GM19025 (cell line): ENCODE measurements around the gene CDC5L.
"Not testable (repeated sequence)": the region's sequence is repeated elsewhere in the genome, so short reads cannot be mapped to it uniquely, and the experiment has no call there.

ENCODE experiments used
- ATAC-seq: cut with Tn5 transposase; IDR thresholded peaks from one replicate; pipeline ENCODE4 v1.9.1; 2021; ENCODE audit warnings: mild to moderate bottlenecking, low read depth, moderate library complexity; ENCODE audit not compliant: unreplicated experiment

CDC5L gene

DNA sequence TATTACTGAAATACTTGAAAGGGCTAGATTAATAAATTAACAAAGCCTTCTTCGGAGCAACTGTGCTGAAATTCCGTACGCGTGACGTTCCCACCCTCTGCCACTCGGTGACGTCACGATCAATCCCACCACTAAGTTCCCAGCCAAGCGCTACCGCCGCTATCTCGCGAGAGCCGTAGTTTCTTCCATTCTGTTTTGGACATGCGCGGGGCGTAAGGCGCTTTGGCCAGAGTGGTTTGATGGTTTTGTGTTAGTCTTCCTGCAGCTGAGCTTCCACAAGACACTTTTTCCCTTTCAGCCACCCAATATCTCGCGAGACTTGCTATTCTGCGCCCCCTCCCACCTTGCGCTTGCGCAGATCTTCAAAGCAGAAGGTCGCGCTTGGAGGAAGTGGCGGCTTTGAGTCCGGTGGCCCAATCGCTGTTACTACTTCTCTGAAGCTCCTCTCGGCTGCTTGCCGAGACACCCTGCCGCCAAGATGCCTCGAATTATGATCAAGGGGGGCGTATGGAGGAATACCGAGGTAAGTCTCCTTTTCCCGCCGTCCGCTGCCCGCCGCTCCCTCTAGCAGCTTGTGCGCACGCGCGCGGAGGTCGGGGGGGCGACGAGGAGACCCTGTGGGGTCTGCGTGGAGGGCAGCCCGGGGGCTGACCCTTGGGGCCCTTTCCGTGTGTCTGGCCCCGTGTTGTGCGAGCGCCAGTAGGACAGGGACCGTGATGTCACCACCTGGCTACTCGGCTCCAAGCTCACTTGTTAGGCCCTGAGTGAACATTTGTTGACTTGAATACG lies at the start of gene CDC5L:
Gene CDC5L, plus strand, starts transcription at position 361 of the 789 bp plus-strand sequence. Its CDS starts 118 bp downstream, at position 479.
- ATAC-seq: peak; percentile 88

DNA sequence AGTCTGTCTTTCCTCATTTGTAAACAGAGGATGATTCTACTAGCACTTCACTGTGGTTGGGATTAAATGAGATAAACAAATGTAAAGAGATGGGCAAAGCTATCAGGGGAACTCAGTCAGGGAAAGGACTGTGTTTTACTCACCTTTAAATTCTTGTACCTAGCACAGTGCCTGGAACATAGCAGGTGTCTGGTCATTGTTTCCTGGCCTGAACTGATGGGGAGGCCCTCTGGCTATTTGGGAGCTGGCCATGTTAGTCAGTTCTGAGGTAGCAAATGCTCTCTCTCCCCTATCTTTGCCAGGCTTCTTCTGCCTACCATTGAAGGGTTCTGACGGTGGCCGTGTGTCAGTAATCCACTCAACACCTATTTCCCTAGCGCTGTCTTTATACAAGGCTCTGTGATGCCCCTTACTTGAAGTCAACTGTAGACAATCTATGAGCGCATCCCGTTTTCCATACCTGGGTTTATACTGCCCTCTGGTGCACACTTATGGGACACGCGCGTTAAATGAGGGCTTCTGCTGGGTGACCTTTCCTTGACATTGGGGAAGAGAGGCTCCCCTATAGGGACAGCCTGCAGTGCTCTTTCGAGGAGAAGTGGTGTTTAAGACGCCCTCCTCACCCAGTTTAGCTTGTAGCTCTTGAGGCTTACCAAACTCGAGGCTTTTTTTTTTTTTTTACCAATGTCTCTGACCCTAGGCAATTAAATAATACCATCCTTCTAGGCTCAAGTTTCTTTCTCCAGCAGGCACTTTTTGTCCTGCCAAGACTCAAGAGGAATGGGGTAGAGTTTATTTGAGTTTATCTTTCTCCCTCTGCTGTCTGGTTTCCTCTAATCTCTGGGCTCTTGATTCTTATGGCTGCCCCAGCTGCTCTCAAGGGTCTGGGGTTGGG lies 49.0 kb upstream of the CDC5L start:
- ATAC-seq: no peak

DNA sequence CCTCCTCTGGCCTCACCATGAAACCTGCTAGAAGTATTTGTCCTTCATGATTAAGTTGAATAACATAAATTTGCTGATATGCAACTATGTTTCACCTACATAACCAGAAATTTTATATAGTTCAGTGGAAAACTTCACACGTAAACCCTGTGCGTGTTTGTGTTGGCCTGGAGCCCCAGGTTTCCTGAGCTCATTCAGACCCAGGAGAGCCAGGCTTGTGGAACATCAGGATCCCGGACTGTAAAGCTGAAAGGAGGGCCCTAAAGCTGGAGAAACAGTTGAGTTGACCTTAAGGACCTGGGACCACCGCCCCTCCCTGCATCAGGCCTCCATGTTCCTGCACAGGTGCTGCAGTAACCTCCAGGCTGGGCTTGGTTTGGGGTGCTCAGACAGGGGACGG lies 48.2 kb upstream of the CDC5L start:
- no peak for ATAC-seq

DNA sequence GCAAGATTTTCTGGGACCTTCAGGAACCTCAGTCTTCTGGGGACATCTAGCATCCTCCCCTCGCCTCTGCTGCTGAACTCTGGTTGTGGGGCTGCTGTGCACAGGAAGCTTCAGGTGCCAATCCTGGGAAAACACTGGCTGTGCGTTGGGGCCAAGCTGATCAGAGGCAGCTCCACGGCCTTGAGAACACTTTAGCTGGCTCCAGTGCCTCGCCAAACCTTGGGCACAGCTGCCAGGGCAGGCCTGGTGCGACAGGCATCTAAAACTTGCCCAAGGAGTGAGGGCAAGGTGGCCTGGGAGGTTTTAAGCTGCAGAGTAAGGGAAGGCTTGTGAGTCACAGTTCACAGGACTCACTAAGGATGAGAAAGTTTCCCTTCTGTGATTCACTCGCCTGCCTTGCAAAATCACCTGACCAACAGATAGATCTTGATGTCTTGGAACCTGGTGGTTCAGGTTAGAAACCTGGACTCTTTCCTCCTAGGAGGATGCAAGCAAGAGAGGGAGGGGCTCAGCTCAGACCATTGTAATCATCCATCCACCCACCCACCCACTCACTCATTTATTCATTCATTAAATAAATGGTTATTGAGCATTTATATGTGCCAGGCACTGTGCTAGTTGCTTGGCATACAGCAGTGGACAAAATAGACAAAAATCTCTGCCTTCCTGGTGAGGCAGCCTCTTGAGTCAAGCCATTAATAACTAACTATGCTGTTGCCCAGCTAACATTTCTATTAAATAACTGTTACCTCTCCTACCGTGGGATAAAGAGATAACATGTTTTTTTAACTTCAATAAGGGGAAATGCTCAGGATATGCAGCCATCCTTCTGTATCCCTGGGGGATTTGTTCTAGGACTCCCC lies 47.5 kb upstream of the CDC5L start:
- no peak for ATAC-seq

DNA sequence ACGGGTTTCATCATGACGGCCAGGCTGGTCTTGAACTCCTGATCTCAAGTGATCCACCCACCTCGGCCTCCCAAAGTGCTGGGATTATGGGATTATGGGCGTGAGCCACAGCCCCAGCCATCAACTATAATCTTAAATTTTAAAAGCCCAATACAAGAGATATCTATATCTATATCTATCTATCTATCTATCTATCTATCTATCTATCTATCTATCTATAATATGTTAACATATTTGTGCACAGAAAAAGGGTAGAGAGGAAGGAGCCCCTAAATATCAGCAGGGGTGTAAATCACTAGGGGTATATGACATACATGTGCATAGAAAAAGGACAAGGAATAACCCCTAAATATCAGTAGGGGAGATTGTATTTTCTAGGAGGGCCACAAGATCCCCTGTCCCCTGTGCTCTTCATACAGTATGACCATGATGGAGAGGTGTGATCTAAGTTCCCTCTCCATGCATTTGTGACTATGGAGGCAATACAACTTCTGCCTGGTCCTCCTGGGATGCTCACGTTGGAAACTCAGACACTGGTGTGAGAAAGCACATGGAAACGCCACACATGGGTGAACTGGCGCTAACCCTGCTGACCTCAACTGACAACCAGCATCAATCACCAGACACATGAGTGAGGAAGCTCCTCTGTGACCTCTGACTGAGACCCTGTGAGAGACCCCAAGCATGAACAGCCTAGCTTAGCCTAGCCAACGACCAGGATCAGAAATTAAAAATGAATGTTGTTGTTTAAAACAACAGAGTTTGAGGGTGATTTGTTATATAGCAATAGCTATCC lies 46.2 kb upstream of the CDC5L start:
- ATAC-seq: no peak

DNA sequence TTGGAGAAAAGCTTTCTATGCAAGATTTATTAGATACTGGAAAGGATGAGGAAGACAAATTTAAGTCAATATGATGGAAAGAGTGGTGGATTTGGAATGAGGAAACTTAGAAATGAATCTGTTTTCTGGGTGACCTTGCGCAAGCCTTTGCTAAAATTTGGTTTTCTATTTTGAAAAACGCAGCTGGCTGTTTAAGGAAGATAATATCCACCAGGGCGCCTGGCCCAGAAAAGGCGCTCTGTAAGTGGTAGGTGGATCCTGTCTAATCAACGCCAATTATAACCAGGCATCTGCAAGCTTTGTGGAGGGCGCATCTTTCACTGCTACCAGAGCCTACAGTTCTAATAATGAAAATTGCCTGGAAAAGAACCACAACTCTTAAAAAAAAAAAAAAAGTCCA lies 45.5 kb upstream of the CDC5L start:
- ATAC-seq: no peak

DNA sequence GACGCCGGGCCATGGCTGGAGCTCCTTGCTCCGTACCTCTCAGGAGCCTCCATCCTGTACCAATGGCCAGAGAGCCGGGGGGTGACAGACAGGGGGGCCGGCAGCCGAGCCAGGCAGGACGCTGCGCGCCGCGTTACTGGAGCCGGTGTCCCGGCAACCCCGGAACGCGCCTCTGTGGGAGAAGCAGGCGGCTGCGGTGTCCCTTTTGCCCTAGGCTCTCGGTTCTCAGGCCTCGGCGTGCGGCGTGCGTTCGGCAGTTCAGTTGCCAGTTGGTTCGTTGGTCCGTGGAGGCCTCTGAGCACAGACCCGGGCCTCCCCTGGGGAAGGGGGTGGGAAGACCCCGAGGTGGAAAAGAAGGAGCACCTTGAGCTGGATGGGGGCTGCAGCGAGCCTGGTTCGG lies 45.0 kb upstream of the CDC5L start, which contains the start of gene SPATS1:
Gene SPATS1, plus strand, starts transcription at position 162 of the 400 bp plus-strand sequence. CDS start 446 bp downstream, outside the sequence.
- ATAC-seq: no peak

DNA sequence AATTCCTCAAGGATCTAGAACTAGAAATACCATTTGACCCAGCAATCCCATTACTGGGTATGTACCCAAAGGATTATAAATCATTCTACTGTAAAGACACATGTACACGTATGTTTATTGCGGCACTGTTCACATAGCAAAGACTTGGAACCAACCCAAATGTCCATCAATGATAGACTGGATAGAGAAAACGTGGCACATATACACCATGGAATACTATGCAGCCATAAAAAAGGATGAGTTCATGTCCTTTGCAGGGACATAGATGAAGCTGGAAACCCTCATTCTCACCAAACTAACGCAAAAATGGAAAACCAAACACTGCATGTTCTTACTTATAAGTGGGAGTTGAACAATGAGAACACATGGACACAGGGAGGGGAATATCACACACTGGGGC lies 40.7 kb upstream of the CDC5L start:
- not testable (repeated sequence) for ATAC-seq

DNA sequence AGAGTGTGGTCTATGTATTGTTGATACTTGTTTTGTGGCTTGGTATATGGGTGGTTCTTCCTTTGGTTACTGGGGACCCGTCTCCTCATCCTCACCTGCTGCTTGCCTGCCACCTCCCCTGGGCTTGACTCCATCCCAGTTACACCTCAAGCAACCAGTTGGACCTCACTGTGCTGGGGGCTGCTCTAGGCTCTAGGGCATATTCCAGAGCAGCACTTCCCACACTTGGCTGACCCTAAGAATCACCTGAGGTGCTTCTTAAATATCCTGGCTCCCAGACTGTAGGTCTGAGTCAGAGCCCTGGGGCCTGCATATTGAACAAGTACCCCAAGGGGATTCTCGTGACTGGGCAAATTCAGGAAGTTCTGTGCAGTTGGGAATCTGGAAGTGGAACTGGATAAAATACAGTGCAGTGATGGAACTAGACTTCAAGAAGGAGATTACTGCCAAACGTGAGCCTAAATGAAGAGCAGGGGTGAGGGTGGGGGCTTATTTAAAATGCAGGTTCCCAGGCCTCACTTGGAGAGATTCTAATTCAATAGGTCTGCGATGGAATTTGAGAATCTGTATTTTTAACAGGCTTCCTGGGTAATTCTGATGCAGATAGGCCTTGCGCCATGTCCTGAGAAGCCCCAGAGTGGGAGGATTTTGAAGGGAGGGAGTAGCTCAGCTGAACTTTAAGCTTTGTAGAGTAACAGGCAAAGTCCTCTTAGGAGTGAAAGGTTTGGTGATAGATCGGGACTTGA lies 37.4 kb upstream of the CDC5L start:
- no peak for ATAC-seq

DNA sequence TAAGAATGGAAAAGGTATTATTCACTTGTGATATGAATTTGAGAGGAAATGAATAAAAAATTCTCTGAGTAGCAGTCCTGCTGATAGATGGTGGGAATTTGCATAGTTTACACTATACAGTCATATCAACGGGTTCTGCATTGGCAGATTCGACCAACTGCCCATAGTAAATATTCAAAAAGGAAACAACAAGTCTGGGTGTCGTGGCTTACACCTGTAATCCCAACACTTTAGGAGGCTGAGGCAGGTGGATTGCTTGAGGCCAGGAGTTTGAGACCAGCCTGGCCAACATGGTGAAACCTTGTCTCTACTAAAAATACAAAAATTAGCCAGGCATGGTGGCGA lies 36.9 kb upstream of the CDC5L start:
- not testable (repeated sequence) for ATAC-seq

DNA sequence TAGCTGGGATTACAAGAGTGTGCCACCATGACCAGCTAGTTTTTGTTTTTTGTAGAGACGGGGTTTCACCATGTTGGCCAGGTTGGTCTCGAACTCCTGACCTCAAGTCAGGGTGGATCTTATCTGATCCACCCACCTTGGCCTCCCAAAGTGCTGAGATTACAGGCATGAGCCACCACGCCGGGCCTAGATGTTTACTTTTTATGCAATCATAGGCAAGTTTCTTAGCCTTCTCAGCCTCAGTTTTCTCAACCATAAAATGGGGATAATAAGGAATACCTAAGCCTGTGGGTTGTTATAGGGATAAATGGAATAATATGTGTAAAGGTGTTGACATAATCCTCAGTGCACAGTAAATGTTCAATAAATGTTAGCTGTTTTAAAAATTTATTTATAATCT lies 35.2 kb upstream of the CDC5L start:
- no peak for ATAC-seq

DNA sequence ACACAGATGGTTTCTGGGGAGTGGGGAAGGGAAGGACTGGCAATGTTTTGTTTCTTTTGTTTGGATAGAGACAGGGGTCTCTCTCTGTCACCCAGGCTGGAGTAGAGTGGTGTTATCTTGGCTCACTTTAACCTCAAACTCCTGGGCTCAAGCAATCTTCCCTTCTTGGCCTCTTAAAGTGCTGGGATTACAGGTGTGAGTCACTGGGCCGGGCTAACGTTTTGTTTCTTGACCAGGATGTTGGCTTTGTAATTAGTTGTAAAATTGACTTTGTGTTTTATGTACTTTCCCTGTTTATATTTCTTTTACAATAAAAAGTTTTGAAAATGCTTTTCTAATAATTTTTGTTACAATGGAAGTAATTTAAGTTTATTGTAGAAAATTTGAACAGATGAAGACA lies 34.2 kb upstream of the CDC5L start:
- no peak for ATAC-seq

DNA sequence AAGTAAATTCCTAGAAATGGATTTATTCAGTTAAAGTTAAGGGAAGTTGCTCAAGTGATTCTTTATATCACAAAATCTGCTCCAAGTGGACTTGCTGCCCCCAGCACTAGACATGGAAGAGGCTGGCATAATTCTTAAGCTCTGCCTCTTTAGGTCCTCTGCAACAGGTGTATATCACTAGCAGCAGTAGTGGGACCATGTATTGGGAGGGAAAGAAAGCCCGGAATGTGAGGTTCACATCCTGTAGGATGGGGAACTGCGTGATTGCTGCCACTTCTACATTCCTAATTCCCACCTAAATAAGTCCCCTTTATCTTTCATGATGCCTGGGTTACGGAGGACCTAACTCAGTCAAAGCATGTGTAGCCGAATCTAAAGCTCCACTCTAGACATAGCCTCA lies 31.9 kb upstream of the CDC5L start:
- ATAC-seq: no peak

DNA sequence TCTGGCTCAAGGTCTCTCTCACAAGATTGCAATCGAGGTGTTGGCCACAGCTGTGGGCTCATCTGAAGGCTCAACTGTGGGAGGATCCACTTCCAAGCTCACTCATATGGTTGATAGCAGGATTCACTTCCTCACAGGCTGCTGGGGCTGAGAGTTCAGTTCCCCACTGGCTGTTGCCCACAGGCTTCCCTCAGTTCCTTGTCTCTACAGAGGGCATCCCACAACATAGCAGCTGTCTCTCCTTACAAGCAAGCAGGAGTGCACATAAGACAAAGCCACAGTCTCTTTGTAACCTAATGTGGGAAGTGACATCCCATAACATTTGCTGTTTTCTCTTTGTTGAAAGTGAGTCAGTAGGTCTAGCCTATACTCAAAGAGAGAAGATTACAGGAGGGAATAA lies 31.0 kb upstream of the CDC5L start:
- ATAC-seq: no peak

DNA sequence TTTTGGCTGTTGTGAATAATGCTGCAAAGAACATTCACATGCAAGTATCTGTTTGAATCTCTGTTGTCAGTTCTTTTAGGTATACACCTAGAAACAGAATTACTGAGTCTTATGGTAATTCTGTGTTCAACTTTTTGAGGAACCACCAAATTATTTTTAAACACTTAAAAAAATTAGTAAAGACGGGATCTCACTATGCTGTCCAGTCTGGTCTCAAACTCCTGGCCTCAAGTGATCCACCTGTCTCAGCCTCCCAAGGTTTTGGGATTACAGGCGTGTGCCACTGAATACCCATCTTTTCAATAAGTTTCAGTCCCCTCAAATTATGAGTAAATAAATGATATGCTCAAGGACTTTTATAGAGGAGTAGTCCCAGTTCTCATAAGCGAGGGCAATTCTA lies 27.5 kb upstream of the CDC5L start:
- no peak for ATAC-seq

DNA sequence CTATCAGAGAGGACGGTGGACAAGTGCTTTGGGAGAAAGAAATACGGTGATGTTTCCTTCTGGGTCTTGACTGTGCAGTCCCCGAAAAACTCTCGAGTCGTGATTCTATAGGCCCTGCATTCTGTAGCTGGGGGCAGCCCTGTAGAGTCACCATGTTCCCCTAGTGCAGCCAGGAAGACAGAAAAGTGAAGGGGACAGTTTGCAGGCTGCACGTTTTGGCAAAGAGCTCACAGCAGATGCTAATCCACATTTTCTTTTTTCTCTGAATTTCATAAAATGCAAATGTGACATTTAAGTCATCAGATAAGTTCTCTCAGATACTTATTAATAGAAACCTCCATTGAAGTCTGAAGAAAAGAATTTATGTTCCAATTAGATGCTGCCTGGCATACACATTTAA lies 25.6 kb upstream of the CDC5L start:
- ATAC-seq: no peak

DNA sequence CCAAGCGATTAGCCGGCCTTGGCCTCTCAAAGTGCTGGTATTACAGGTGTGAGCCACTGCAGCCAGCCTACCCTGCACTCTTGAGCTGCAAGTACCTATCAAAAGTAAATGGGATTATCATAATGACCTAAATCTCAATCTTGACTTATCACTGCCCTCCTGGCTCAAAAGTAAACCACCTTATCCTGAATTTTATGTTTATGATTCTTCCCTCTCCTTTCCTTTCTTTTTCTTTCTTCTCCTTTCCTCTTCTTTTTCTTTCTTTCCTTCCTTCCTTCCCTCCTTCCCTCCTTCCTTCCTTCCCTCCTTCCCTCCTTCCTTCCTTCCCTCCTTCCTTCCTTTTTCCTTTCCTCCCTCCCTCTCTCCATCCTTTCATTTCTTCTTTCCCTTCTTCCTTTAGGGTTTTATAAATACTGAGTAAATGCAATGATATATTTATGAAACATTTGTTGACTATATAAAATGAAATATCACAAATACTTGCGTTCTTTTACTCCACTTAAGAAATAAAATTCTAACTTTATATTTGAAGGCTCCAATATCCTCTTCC lies 24.1 kb upstream of the CDC5L start:
- no peak for ATAC-seq

DNA sequence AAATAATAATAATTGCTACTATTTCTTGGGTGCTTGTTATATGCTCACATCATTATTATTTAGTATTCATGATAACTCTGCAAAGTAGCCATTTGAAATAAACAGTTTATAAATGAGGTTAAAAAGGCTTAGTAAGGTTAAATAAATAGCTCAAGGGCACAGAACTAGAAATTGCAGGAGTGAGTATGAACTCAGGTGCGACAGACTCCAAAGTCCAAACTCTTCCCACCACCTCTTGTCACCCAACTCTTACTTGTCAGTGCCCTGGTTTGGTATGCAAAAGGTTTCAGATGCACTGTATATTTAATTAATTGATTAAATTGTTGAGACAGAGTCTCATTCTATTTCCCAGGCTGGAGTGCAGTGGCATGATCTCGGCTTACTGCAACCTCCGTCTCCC lies 20.7 kb upstream of the CDC5L start:
- ATAC-seq: no peak

DNA sequence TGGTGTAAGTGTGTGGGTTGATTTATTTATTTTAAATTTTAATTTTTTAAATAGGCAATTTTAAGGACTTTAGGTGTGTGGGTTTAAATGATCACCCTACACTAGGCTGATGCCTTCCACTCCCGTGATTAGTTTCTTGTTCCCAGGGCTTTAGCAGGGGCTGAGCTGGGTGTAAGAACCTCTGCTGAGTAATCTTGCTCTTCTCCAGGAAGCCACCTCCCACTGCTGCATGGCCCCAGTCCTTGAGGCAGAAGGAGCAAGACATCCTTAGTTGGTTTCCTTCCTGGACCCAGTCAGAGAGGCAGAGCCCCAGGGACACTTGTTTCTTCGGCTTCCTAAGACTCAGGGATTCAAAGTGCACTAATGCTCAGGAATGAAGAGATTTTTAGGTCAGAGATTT lies 19.8 kb upstream of the CDC5L start:
- no peak for ATAC-seq
